NT2/D1 (cell line): Measurements from ENCODE around the gene CHST8.

ENCODE experiments used
- YY1 ChIP-seq: IDR thresholded peaks from 2 replicates; pipeline ENCODE4 v1.6.1; 2011; ENCODE audit not compliant: insufficient read length, insufficient read depth
- ZNF274 ChIP-seq: IDR thresholded peaks from 2 replicates; pipeline ENCODE4 v1.6.1; 2011; ENCODE audit warnings: mild to moderate bottlenecking, low read depth, low read length

DNA sequence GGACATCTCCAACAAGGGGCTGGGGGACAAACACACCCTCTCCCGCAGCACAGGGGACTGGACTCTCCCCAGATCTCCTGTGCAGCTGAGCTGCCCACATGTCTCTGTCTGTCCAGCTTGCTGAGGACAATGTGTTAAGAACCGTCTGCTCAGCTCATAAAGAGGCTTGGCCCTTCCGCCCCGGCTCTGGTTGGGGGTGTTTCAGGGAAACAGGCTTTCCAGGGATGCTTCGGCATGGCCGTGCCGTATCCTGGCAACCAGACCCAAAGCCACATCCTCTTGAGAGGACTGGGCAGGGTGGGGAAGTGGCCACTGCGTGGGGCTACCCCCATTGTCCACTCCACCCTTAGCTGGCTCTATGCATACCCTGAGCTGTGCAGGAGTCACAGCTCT is 41.1 kb upstream of the CHST8 start:
- no peak for TF ChIP-seq ZNF274
- no peak for TF ChIP-seq YY1
